DOHH2 (cell line): ENCODE measurements around the gene S100A8.

Source experiments
- H3F3A ChIP-seq: fragments of 200-600 bp; sonication (generic), shearing (Covaris generic); 2 replicates; pipeline ENCODE4 v1.6.0; 2016; ENCODE audit warnings: antibody characterized with exemption, mild to moderate bottlenecking; ENCODE audit not compliant: control insufficient read depth, insufficient read depth
- H3K27ac ChIP-seq: fragments of 200-600 bp; sonication (generic); 2 replicates; pipeline ENCODE4 v1.5.1; 2014; ENCODE audit warnings: low read depth, mild to moderate bottlenecking, low read length, moderate library complexity
- H3K27me3 ChIP-seq: fragments of 200-600 bp; sonication (generic); 2 replicates; pipeline ENCODE4 v1.6.1; 2014; ENCODE audit warnings: mild to moderate bottlenecking, low read length, mixed read lengths; ENCODE audit not compliant: control insufficient read depth
- H3K36me3 ChIP-seq: fragments of 200-600 bp; sonication (generic); 2 replicates; pipeline ENCODE4 v1.6.1; 2014; ENCODE audit warnings: mild to moderate bottlenecking, low read length, moderate library complexity, mixed read lengths; ENCODE audit not compliant: control insufficient read depth
- H3K4me1 ChIP-seq: fragments of 200-600 bp; sonication (generic); 2 replicates; pipeline ENCODE4 v1.6.1; 2014; ENCODE audit warnings: mild to moderate bottlenecking, low read length, mixed read lengths; ENCODE audit not compliant: control insufficient read depth
- H3K4me2 ChIP-seq: fragments of 200-600 bp; sonication (generic); 2 replicates; pipeline ENCODE4 v1.6.0; 2014; ENCODE audit warnings: mild to moderate bottlenecking, low read length, moderate library complexity
- H3K4me3 ChIP-seq: fragments of 200-600 bp; sonication (generic); 2 replicates; pipeline ENCODE4 v1.5.1; 2014; ENCODE audit warnings: mild to moderate bottlenecking, low read length, mixed read lengths
- H3K79me2 ChIP-seq: fragments of 200-600 bp; sonication (generic); 2 replicates; pipeline ENCODE4 v1.6.1; 2014; ENCODE audit warnings: mild to moderate bottlenecking, low read length, mixed read lengths; ENCODE audit not compliant: control insufficient read depth
- H3K9me2 ChIP-seq: fragments of 200-600 bp; sonication (generic); replicated peaks from 2 replicates; pipeline ENCODE4 v1.6.1; 2014; ENCODE audit warnings: mild to moderate bottlenecking, low read length, mixed read lengths; ENCODE audit not compliant: control insufficient read depth
- H3K9me3 ChIP-seq: fragments of 200-600 bp; sonication (generic); 2 replicates; pipeline ENCODE4 v1.6.1; 2014; ENCODE audit warnings: antibody characterized with exemption, low read length, mixed read lengths; ENCODE audit not compliant: control insufficient read depth, insufficient read depth
- H4K20me1 ChIP-seq: fragments of 200-600 bp; sonication (generic); 2 replicates; pipeline ENCODE4 v1.6.0; 2014; ENCODE audit warnings: low read depth, mild to moderate bottlenecking, antibody characterized with exemption, low read length, moderate library complexity; ENCODE audit not compliant: control insufficient read depth, insufficient read depth
- CTCF ChIP-seq: fragments of 200-600 bp; sonication (generic); IDR thresholded peaks from one replicate; pipeline ENCODE4 v1.5.1; 2014; ENCODE audit warnings: antibody characterized with exemption, mild to moderate bottlenecking, low read depth, low read length; ENCODE audit not compliant: poor library complexity, severe bottlenecking
- EZH2phosphoT487 ChIP-seq: fragments of 200-600 bp; sonication (generic); IDR thresholded peaks from 2 replicates; pipeline ENCODE4 v1.6.1; 2017; ENCODE audit warnings: borderline replicate concordance, mild to moderate bottlenecking, antibody characterized with exemption, low read length, moderate library complexity, mixed read lengths

The S100A8 gene

GRCh38 chr1:153393926-153394325, 3.1 kb upstream of the S100A8 start:
- H3K9me3 ChIP-seq = no peaks in the 10 kb centered on the region
- no peaks in the 10 kb centered on the region for H3F3A ChIP-seq
- no peaks in the 10 kb centered on the region for H3K36me3 ChIP-seq
- H3K4me2 ChIP-seq = no peak overlapping the region
- H3K27ac ChIP-seq = no peak overlapping the region
- H3K79me2 ChIP-seq = no peaks in the 10 kb centered on the region
- H4K20me1 ChIP-seq = no peaks in the 10 kb centered on the region
- H3K4me1 ChIP-seq = no peaks in the 10 kb centered on the region
- TF ChIP-seq CTCF (no peak), EZH2phosphoT487 (no peak)
- no peaks in the 10 kb centered on the region for H3K9me2 ChIP-seq
- H3K27me3 ChIP-seq = no peaks in the 10 kb centered on the region
- no peak overlapping the region for H3K4me3 ChIP-seq

- no peaks in the 10 kb centered on the region for H3F3A ChIP-seq
- H3K27ac ChIP-seq = no peak overlapping the region
- no peak for TF ChIP-seq EZH2phosphoT487
- TF ChIP-seq CTCF = no peak
- no peaks in the 10 kb centered on the region for H4K20me1 ChIP-seq
- no peaks in the 10 kb centered on the region for H3K36me3 ChIP-seq
- no peaks in the 10 kb centered on the region for H3K27me3 ChIP-seq
- no peak overlapping the region for H3K4me2 ChIP-seq
- no peaks in the 10 kb centered on the region for H3K9me3 ChIP-seq
- no peaks in the 10 kb centered on the region for H3K79me2 ChIP-seq
- H3K4me1 ChIP-seq = no peaks in the 10 kb centered on the region
- H3K9me2 ChIP-seq = no peaks in the 10 kb centered on the region
- no peak overlapping the region for H3K4me3 ChIP-seq
Observed at GRCh38 chr1:153392822-153393221, 1.9 kb upstream of the S100A8 start.

- Histone ChIP-seq H3K36me3 (no peaks in the 10 kb centered on the region), H3K9me3 (no peaks in the 10 kb centered on the region), H3F3A (no peaks in the 10 kb centered on the region), H3K79me2 (no peaks in the 10 kb centered on the region), H3K4me2 (no peak overlapping the region), H3K27ac (no peak overlapping the region), H3K4me3 (no peak overlapping the region), H4K20me1 (no peaks in the 10 kb centered on the region), H3K9me2 (no peaks in the 10 kb centered on the region), H3K27me3 (peaks cover 2% of the 10 kb centered on the region; the same call in 1 of the 2 replicates), H3K4me1 (no peaks in the 10 kb centered on the region)
- TF ChIP-seq EZH2phosphoT487 (no peak), CTCF (no peak)
Observed at GRCh38 chr1:153392258-153392657, 1.4 kb upstream of the S100A8 start.
